ENCODE data around the gene IGSF9B. TPM values are rescaled to one million over a fixed set of nuclear protein-coding genes. Genes with fewer than 3 reads are reported as not detected.

Gene IGSF9B
- total and polyA plus RNA-seq, 11 donors = 14.6 to 78.5 (median 38.3) TPM

DNA sequence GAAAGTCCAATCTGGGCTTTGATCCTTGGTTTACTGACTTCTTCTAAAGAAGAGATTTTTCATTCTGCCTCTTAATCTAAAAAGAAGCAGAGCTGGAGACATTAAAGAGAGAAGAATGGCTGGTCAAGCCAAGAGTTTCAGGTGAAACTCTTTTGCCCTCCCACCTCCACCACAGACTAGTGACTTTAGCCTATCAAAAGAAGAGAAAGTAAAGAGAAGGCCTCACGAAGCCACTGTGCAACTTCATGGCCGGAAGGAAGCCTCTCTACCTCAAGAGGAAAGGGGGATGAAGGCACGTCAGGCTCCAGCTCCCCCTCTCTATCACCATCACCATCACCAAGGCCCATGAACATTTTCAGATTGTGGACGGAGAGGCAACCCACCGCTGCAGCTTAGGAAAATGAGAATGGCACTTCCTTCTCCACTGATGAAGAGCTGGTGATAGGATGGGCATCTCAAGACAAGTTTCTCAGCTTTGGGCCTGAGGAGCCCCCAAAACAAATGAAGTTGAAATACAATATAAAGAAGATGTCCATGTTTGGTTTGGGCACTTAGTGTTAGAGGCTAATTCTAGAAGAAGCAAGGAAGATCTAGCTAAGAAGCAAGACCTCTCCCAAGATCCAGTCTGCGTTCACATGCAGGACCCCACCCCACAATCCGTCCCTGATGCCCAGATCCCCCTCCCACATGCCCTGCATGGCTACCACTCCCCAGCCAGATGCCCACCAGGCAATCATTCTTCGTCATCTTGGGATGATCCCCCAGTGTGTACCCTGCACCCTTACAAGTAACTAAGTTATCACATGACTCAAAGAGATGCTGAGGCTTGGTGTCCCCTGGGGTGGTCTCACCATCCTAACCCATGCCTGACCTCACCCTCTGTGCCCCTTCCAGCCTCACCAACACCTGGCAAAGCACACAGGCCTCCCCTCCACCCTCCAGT, 52.6 kb downstream of the IGSF9B start:
- TF ChIP-seq POLR2A (IDR thresholded peaks at IDR 0.05) = no peak
- TF ChIP-seq, protein P1, sequence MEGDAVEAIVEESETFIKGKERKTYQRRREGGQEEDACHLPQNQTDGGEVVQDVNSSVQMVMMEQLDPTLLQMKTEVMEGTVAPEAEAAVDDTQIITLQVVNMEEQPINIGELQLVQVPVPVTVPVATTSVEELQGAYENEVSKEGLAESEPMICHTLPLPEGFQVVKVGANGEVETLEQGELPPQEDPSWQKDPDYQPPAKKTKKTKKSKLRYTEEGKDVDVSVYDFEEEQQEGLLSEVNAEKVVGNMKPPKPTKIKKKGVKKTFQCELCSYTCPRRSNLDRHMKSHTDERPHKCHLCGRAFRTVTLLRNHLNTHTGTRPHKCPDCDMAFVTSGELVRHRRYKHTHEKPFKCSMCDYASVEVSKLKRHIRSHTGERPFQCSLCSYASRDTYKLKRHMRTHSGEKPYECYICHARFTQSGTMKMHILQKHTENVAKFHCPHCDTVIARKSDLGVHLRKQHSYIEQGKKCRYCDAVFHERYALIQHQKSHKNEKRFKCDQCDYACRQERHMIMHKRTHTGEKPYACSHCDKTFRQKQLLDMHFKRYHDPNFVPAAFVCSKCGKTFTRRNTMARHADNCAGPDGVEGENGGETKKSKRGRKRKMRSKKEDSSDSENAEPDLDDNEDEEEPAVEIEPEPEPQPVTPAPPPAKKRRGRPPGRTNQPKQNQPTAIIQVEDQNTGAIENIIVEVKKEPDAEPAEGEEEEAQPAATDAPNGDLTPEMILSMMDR (IDR thresholded peaks at IDR 0.05) = no peak
- WGBS, 4 donors = 92 to 94% (median 93%) methylated on average over 8 of the region's 8 CpGs
- DNase-seq (peak in 1 of 5 donors; percentile 33), ATAC-seq (no peak)
- peaks cover 0 to 46% (median 22%) of the 10 kb centered on the region in 9 donors for H3K36me3 ChIP-seq
- no peaks in the 10 kb centered on the region for H3K9me3 ChIP-seq
- H3K27ac ChIP-seq = no peak overlapping the region
- H3K4me3 ChIP-seq = no peak overlapping the region
- no peaks in the 10 kb centered on the region for H3K4me1 ChIP-seq
- H3K27me3 ChIP-seq = no peaks in the 10 kb centered on the region
- intact Hi-C loops (cut with DNase I) = no loop called here

DNA sequence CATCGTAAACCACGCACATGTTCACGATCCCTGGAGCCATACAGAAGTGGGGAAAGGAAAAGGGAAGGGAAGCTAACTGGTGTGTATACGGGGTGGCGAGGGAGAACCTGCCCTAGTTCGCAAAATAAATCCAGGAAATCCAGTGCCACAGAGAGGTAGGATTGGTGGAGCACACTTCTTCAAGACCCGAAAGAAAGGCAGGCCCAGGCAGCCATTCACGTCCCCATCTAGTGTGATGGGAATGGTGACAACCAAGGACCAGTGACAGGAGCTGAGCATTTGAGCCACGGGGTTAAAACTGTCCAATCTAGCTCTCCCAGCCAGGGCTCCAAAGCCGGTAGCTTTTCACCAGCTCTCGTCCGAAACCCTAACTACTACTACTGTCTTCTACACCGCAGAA, 53.7 kb downstream of the IGSF9B start:
- ATAC-seq (no peak), DNase-seq (no peak)
- Histone ChIP-seq H3K4me1 (no peaks in the 10 kb centered on the region), H3K27me3 (no peaks in the 10 kb centered on the region), H3K4me3 (no peak overlapping the region), H3K36me3 (peaks cover 0 to 35% (median 11%) of the 10 kb centered on the region in 9 donors), H3K27ac (no peak overlapping the region), H3K9me3 (no peaks in the 10 kb centered on the region)
- intact Hi-C loops (cut with DNase I) = no loop called here
- WGBS, 4 donors = 92 to 96% (median 95%) methylated on average over 13 of the region's 13 CpGs
- TF ChIP-seq, protein P1 (IDR thresholded peaks at IDR 0.05) = no peak
- TF ChIP-seq POLR2A (IDR thresholded peaks at IDR 0.05) = no peak

DNA sequence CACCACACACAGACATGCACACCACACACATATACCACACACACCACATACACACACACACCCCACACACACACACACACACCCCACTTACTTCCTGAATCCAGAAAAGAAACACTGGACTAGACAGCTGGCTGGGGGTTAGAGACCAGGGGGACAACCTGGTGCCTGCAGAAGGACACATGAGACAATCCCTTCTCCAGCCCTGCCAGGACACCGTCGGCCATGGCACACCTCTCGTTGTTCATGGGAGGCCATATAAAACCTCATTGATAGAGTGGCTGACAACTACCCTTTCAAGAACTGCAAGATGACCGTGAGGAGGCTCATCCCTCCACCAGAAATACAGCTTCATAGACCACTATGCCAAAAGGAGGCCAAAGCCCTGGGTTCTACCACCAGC, 54.3 kb downstream of the IGSF9B start:
- Histone ChIP-seq H3K36me3 (peaks cover 0 to 29% (median 8%) of the 10 kb centered on the region in 9 donors), H3K9me3 (no peaks in the 10 kb centered on the region), H3K27ac (no peak overlapping the region), H3K27me3 (no peaks in the 10 kb centered on the region), H3K4me1 (no peaks in the 10 kb centered on the region), H3K4me3 (no peak overlapping the region)
- WGBS, 4 donors = 90 to 98% (median 94%) methylated on average over 2 to 4 of the region's 4 CpGs
- intact Hi-C loops (cut with DNase I) = no loop called here
- no peak for ATAC-seq
- TF ChIP-seq, protein P1 (IDR thresholded peaks at IDR 0.05) = no peak
- TF ChIP-seq POLR2A (IDR thresholded peaks at IDR 0.05) = no peak
- DNase-seq = peak in 1 of 5 donors; percentile 3

DNA sequence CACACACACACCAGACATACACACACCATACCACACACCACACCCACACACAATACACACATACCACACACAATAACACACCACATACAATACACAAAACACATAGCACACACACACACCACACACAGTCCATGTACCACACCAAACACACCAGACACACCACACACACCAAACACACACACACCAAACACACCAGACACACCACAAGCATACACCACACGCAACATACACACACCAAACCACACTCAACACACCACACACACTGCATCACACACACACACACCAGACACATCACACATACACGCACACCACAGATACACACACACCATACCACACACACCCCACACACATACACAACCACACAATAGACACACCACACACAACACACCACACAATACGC, 54.8 kb downstream of the IGSF9B start:
- H3K36me3 ChIP-seq = peaks cover 0 to 25% (median 3%) of the 10 kb centered on the region in 9 donors
- intact Hi-C loops (cut with DNase I) = no loop called here
- WGBS, 4 donors = 93 to 98% (median 96%) methylated on average over 3 of the region's 3 CpGs

More for the DNA sequence above, 54.8 kb downstream of the IGSF9B start:
- DNase-seq = peak in 1 of 5 donors; percentile 0
- H3K4me3 ChIP-seq = no peak overlapping the region
- H3K4me1 ChIP-seq = no peaks in the 10 kb centered on the region
- H3K27ac ChIP-seq = no peak overlapping the region
- no peaks in the 10 kb centered on the region for H3K9me3 ChIP-seq
- H3K27me3 ChIP-seq = no peaks in the 10 kb centered on the region
- ATAC-seq = no peak
- TF ChIP-seq POLR2A (IDR thresholded peaks at IDR 0.05) = no peak
- TF ChIP-seq, protein P1 (IDR thresholded peaks at IDR 0.05) = no peak

All from heart left ventricle (tissue), 16 donors.